HG03378 (cell line): ENCODE results near the gene GALNT17.
"Not testable (repeated sequence)": the region's sequence is repeated elsewhere in the genome, so short reads cannot be mapped to it uniquely, and the experiment has no call there.

ENCODE experiments used
- ATAC-seq: cut with Tn5 transposase; IDR thresholded peaks from one replicate; pipeline ENCODE4 v1.9.1; 2021; ENCODE audit warnings: mild to moderate bottlenecking, moderate library complexity; ENCODE audit not compliant: unreplicated experiment

Gene GALNT17

DNA sequence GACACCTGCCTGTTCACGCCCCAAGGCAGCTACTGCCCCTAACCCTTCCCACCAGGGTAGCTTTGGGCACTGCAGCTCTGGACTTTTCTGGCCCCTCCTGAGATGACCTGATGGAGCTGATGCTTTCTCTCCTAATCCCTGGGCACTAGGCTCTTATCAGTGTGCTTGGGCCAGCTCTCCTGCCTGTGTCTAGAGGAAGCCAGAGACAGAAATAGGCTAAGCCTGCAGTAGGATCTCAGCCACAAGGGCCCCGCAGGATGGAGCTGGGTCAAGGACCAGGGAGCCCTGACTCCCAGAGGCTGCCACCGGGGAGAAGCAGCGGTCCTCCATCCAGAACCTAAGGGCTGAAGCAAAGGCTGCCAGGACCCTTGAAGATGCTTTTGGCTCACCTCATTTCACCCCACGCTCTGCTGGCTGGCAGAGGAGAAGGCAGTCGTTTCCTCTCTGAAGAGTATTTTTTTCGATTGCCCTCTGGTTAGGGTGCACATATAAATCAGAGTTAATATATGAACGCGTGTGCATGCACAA is 580.8 kb downstream of the GALNT17 start:
- no peak for ATAC-seq

DNA sequence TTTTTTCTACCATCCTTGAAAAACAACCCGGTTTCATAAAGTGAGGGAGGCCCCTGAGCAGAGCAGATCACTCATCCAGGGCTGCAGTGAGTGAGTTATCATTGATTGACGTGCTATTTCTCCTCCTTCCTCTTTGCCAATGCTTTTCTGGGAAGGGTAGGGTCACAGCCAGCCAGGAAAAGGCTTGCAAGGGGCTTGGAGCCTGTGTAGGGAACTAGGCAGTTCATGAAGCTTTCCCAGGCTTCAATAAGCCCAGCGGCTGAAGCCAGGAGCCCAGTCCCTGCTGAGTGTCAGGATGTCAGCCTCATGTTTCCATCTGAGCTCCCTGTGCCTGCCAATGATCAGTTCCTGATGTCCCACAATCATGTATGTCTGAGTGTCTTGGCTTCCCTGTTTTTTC is 584.7 kb downstream of the GALNT17 start:
- ATAC-seq: no peak

DNA sequence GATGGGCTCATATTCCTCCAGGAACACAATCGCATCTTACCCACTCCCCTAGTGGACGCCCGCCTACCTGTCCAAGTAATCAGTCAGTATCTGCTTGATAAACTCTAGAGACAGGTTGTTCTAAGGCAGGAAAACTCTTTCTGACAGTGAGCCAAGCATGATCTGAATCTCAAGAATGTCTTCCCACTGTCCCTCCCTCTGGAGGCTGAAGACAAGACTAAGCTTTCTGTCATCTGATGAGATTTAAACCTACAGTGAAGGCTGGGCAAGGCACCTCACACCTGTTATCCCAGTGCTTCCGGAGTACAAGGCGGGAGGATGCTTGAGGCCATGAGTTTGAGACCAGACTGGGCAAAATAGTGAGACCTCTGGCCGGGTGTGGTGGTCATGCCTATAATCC is 586.6 kb downstream of the GALNT17 start:
- ATAC-seq: no peak

DNA sequence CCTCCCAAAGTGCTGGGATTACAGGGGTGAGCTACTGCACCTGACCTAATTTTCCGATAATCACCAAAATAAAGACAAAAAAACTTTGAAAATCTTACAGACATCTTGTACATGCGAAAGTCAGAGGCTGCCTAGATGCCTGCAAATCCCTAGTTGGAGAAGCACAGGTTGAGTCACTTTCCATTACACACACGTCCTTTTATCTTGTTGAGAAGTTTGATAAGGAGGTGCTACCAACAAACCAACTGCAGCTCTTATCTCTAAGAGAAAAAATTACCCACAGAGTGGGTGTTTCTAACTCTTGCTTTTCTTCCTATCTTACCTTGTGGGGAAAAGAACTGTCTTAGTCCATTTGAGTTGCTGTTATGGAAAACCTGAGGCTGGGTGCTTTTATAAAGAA is 589.8 kb downstream of the GALNT17 start:
- no peak for ATAC-seq

DNA sequence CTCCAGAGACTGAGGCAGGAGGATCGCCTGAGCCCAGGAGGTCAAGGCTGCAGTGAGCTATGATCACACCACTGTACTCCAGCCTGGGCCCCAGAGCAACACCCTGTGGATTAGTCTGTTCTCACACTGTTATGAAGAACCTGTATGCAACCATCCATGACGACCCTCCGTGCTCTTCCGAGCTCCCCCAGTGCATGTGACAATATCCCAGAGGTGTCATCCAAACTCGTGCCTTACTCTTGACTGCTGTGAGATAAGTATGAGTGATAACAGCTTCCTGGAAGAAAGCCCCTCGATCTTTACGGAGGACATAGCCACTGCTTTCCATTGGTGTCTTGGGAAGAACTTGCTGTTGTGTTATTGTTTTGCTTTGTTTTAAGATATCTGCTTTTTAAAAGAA is 591.9 kb downstream of the GALNT17 start:
- no peak for ATAC-seq

DNA sequence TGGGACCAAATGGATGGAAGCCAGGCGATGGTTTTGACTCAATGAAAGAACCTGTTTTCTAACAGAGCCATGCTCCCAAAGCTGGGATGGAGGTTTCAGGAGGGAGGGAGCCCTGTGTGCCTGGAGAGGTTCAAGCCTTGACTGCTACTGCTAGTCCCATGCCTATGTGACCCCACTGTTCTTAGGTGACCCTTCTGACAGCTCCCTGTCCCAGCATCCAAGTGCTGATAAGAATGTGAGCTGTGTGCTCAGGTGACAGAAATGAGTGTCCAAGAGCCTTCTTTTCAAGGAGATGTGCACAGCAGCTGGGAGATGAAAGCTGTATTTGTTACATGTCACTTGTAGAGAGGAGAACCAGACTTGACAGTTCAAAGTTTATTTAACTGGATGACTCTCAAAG is 595.4 kb downstream of the GALNT17 start:
- ATAC-seq: no peak

DNA sequence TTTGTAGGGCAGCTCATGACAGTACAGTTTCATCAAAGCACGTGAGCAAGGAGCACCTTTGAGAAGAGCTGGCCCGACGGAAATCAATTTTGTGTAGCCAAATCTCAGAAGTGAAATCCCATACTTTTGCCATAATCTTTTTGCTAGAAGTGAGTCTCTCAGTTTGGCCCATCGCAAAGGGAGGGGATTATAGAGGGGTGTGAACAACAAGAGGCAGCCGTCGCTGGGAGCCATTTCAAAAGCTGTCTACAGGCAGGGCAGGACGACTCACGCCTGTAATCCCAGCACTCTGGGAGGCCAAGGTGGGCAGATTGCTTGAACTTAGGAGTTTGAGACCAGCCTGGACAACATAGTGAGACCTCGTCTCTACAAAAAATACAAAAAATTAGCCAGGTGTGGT is 599.8 kb downstream of the GALNT17 start:
- no peak for ATAC-seq

DNA sequence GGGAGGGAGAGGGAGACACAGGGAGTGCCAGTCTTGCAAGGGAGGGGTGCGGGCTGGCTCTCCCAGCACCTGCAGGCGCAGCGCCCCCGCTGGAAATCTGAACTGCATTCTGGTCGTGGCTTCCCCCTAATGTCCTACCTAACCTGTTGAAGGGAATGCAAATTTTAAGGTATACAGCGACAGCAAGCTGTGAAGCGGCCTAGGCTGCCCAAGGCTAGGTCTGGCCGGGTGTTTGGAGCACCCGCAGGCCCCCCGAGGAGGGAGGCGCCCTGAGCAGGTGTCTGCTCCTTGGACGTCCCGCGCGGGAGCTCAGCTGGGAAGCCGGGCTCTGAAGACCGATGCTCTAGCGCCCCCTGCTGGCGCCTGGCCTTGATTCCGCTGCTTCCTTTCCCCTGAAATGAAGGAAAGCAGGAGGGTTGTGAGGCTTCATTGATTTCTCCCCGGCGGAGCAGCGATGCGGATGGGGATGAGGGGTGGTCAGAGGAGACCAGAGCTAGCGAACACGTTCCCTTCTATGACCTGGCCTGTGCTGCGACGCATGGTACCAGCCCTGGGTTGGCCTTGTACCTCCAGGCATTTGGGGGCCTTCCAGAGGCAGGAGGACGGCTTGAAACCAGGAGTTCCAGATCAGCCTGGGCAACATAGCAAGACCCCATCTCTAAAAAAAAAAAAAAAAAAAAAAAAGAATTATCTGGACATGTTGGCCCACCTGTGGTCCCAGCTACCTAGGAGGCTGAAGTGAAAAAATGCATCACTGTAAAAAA is 601.3 kb downstream of the GALNT17 start:
- ATAC-seq: no peak

DNA sequence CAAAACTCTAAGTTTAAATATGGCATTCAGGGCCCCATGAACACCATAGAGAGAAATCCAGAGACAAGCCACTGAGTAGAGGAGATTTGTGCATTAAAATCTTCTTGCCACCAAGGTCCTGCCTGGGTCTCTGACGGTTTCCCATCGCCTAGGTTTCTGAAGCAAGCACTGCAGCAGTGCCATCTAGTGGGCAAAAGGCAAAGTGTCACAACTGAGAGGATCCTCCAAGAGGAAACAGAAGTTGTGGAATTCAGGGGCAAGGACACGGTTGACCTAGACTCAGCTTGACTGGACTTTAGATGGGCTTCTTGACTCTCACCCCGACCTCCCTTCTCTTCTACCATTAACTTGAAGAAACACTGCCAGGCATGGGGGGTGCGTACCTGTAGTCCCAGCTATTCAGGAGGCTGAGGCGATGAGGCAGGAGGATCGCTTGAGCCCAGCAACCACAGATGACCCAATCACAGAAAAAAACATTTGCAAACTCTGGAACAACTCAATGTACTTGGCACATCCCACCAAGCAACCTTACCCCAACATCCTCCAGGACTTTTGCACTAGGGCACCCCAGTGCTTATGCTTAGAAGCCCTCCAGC is 604.1 kb downstream of the GALNT17 start:
- no peak for ATAC-seq

DNA sequence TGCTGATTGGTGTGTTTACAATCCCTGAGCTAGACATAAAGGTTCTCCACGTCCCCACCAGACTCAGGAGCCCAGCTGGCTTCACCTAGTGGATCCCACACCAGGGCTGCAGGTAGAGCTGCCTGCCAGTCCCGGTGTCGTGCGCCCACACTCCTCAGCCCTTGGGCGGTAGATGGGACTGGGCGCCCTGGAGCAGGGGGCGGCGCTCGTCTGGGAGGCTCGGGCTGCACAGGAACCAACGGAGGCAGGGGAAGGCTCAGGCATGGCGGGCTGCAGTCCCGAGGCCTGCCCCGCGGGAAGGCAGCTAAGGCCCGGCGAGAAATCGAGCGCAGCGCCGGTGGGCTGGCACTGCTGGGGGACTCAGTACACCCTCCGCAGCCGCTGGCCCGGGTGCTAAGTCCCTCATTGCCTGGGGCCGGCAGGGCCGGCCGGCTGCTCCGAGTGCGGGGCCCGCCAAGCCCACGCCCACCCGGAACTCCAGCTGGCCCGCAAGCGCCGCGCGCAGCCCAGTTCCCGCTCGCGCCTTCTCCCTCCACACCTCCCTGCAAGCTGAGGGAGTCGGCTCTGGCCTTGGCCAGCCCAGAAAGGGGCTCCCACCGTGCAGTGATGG is 606.1 kb downstream of the GALNT17 start:
- ATAC-seq: not testable (repeated sequence)

DNA sequence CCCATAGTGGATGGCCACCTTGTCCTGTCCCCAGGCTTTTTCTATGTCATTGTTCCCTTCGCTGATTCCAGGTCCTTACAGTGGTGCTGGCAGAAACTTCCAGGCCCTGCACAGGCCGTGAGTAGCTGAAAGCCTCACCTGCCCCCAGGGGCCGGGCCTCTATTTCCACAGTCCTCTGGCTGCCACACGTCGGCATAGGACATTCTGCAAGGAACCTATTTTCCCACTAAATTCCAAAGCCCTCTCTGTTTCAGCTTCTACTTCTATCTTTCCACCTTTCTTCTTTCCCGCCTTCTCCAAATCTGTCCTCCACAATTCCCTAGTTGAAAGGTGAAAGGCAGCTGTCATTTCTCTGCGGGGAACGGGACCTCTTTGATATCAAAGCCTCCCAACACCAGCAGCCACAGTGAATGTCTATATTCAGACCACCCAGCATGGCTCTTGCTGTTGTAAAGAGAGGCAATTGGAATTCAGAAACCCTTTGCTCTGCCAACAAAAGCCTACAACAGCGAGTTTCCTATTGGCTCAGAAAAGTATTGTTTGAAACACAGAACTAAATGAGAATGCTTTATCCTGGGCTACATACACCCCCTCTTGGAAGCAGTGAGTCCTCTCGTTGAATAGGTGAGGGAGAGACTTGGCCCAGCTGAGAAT is 607.7 kb downstream of the GALNT17 start:
- no peak for ATAC-seq

DNA sequence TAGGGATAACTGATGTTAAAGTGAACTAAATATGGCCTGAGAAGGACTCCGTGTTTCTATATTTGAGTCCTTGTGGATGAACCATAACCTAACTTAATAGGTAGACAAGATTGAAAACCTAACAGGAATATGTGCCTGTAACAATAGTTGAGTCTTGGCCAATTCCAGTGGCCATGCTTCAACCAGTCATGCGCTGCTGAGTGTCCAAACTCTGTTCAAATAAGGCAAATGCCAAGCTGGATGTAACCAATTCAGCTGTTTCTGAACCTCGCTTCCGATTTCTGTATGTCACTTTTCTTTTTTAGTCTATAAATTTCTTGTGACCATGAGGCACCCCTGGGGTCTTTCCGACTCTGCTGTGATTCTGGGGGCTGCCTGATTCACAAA is 608.2 kb downstream of the GALNT17 start:
- no peak for ATAC-seq

DNA sequence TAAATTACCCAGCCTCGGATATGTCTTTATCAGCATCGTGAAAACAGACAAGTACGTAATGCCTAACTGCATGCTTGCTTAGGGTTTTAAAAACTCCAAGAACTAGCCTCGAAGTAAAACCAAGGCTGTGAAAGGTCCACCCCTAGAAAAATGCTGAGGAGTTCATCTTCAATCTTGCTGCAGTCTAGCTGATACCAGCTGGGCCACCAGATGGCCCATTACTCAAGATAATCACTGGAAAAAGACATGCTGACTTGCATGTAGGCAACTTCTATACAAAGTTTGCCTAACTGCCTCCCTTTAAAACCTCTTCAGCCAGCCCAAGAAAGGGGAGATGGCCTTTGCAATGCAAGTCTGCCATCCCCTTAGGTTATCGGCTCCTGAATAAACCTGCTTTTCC is 614.1 kb downstream of the GALNT17 start:
- no peak for ATAC-seq

DNA sequence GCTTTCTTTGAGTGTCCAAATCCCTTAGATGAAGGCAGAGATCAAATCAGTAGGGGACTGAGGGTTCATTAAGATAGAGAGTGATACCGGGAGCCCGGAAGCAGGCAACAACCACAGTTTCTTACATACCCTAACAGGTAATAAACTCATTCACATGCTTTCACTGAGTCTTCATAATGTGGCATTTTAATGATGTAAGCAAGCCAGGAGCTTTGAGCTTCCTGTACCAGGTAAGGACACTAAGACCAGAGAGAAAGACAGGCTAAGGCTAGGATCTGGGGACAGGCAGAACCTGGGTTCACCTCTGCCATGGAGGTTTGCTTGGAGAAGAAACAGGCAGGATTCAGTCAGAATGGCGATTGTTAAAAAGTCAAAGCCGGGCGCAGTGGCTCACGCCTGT is 618.3 kb downstream of the GALNT17 start:
- no peak for ATAC-seq

DNA sequence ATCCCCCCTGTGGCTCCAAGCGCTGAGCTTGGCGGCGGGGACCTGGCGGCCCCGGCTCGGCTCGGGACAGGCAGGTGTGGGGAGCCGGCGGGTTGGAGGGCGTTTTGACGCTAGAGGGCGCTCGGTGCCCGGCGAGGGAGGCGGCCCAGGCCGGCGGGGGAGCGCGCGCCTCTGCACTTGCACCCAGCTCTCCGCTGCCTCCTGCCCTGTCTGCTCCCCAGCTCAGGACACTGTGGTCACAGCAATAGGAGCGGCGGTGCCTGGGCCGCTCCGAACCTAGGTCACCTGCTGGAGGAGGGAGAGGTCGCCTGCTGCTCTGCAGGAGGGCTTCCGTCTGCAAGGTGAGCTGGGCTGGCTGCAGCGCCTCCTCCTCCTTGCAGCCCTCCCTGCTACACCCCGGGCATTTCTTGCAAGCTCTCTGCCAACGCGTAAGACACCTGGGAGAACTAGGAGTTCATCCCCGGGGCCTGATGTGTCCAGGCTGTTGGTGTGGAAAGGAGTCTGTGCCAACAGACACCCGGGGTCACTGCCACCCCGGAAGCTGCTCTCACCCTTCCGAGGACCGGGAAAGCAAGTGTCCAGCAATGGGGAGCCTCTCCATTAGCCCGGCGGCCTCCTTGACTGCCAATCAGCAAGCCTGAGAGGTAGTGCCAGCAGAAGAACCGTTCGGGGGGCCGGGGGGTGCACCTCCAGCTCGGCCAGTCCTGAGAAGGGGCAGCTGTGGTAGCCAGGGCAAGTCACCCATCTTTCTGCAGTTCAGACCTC is 620.4 kb downstream of the GALNT17 start:
- no peak for ATAC-seq

DNA sequence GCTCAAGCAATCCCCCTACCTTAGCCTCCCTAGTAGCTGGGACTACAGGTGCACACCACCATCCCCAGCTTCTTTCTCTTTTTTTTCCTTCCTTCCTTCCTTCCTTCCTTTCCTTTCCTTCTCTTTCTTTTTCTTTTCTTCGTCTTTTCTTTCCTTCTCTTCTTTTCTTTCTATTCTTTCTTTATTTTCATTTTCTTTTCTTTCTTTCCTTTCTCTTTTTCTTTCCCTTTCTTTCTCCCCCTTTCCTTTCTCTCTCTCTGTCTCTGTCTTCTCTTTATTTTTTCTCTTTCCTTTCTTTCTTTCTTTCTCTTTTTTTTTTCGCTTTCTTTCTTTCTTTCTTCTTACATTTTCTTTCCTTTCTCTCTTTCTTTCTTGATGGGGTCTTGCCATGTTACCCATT is 621.3 kb downstream of the GALNT17 start:
- ATAC-seq: no peak

DNA sequence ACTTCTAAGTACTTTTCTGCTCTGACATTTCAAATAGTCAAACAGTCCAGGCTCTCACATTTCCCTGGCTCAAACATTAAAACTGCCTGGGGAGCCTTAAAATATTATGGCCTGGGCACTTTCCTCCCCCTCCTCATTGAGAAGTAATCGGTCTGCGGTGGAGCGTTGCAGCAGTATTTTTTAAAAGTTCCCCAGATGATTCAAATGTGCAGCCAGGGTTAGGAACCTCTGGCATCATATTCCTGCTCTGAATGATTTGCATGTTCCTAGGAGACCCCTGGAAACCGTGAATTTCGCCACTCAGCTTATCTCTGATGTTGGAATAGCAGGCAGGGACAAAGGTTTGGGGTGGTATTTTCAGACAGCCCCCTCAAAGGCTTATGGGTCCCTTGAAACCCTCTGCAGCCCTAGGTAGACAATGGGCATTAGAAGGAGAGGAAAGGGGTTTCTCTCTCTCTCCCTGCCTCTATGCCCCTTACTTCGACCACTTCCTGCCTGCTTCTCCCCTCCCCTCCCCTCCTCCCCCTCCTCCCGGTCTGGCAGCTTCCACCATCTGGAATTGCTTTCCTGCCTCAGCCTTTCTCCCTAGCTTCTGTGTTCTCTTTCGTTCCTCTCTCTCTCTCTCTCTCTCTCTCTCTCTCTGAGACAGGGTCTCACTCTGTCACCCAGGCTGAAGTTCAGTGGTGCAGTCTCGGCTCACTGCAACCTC is 622.2 kb downstream of the GALNT17 start:
- ATAC-seq: no peak

DNA sequence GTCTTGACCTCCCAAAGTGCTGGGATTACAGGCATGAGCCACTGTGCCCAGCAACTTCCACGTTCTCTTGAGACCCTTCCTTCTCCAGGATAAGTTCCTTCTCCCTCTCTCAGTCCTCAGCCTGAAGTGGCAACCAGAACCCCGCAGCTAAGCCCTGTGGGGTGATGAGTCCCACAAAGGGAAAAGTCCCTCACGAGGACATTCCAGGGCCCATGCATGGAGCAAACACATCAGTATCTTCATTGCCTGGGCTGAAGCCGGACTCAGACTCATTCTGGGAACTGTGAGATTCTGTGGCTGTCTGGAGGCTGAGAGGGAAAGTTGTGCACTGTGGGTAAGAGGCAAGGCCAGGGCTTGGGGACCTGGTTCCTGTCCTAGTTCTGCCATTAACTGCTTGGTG is 622.9 kb downstream of the GALNT17 start:
- no peak for ATAC-seq

DNA sequence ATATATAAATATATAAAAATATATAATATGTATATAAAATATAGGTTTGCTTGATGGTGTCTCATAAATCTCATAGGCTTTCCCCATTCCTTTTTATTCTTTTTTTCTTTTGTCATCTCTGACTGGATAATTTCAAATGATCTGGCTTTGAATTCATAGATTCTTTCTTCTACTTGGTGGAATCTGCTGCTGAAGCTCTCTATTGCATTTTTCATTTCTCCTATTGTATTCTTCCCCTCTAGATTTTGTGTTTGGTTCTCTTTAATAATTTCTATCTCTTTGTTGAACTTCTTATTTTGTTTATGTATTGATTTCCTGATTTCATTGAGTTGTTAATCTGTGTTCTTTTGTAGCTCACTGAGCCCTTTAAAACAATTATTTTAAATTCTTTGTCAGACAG is 629.4 kb downstream of the GALNT17 start:
- no peak for ATAC-seq
